Measurements from ENCODE around the gene HIC2.
"Not testable (repeated sequence)": the region's sequence is repeated elsewhere in the genome, so short reads cannot be mapped to it uniquely, and the experiment has no call there.

DNA sequence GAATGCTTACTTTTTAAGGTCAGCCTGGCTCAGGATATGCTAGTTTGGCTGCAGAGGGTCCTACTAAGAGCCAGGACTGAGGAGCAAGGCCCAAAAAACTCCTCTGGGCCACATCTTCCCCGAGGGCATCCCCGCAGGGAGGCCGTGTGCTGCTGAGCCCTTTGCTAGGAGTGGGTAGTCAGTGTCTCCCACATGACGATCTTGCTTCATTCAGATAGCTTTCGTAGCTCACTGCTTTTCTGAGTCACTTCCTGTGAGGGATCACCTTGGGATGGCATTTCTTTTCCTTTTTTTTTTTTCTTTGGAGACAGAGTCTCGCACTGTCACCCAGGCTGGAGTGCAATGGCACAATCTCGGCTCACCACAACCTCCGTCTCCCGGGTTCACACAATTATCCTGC is 27.2 kb upstream of the HIC2 start:
- not testable (repeated sequence) for TF ChIP-seq POLR2A (IDR thresholded peaks at IDR 0.05; ENCODE audit: low read depth); CTCF (IDR thresholded peaks at IDR 0.05)

Measured in esophagus muscularis mucosa (tissue), 3 donors.